Measurements from ENCODE around the gene VRK1.

GRCh38 chr14:96799489-96800054 lies 2.4 kb downstream of the VRK1 start:
- TF ChIP-seq, protein P1, sequence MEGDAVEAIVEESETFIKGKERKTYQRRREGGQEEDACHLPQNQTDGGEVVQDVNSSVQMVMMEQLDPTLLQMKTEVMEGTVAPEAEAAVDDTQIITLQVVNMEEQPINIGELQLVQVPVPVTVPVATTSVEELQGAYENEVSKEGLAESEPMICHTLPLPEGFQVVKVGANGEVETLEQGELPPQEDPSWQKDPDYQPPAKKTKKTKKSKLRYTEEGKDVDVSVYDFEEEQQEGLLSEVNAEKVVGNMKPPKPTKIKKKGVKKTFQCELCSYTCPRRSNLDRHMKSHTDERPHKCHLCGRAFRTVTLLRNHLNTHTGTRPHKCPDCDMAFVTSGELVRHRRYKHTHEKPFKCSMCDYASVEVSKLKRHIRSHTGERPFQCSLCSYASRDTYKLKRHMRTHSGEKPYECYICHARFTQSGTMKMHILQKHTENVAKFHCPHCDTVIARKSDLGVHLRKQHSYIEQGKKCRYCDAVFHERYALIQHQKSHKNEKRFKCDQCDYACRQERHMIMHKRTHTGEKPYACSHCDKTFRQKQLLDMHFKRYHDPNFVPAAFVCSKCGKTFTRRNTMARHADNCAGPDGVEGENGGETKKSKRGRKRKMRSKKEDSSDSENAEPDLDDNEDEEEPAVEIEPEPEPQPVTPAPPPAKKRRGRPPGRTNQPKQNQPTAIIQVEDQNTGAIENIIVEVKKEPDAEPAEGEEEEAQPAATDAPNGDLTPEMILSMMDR (conservative IDR thresholded peaks at IDR 0.05; ENCODE audit: low read depth, low read length), result no peak
- no peak for TF ChIP-seq EZH2 (IDR thresholded peaks at IDR 0.05; ENCODE audit: low read length, unreplicated experiment)

Data from PC-3 (cell line).